Liver (tissue), 9 donors: ENCODE results near the gene MARCHF6. TPM values are rescaled to one million over a fixed set of nuclear protein-coding genes. Genes with fewer than 3 reads are reported as not detected.
"Not testable (repeated sequence)": the region's sequence is repeated elsewhere in the genome, so short reads cannot be mapped to it uniquely, and the experiment has no call there.

ENCODE experiments used
- DNase-seq: peaks from one replicate; pipeline ENCODE4 v3.0.0-alpha.2; 2017; ENCODE audit warnings: low spot score
- H3K27ac ChIP-seq, 2 donors: one replicate each; pipeline ENCODE4 v1.7.0; 2013; ENCODE audit warnings: inconsistent platforms in 2 of 2, low read length in 2 of 2, control low read depth in 1 of 2, low read depth in 1 of 2, mild to moderate bottlenecking in 1 of 2
- H3K27me3 ChIP-seq, 4 donors: one replicate each; pipeline versions ENCODE4 v1.6.1 to v1.7.0; 2013; ENCODE audit warnings: low read length in 3 of 4, inconsistent platforms in 1 of 4, mild to moderate bottlenecking in 1 of 4, moderate library complexity in 1 of 4; ENCODE audit not compliant: control insufficient read depth in 4 of 4, insufficient read depth in 4 of 4
- H3K36me3 ChIP-seq, 4 donors: one replicate each; pipeline versions ENCODE4 v1.6.1 to v1.7.0; 2013; ENCODE audit warnings: low read length in 3 of 4, mild to moderate bottlenecking in 3 of 4, low read depth in 1 of 4, moderate library complexity in 1 of 4; ENCODE audit not compliant: control insufficient read depth in 4 of 4, insufficient read depth in 3 of 4
- H3K4me1 ChIP-seq, 4 donors: one replicate each; pipeline versions ENCODE4 v1.6.1 to v1.7.0; 2013; ENCODE audit warnings: low read length in 3 of 4, mild to moderate bottlenecking in 3 of 4, moderate library complexity in 1 of 4; ENCODE audit not compliant: control insufficient read depth in 4 of 4, insufficient read depth in 4 of 4
- H3K4me3 ChIP-seq, 3 donors: one replicate each; pipeline versions ENCODE4 v1.6.1 to v1.7.0; 2013; ENCODE audit warnings: low read length in 3 of 3, control low read depth in 1 of 3, low read depth in 1 of 3, mild to moderate bottlenecking in 1 of 3
- H3K9ac ChIP-seq, 2 donors: one replicate each; pipeline ENCODE4 v1.7.0; 2013; ENCODE audit warnings: low read length in 2 of 2, mild to moderate bottlenecking in 2 of 2, moderate library complexity in 2 of 2, control low read depth in 1 of 2, low read depth in 1 of 2
- H3K9me3 ChIP-seq, 4 donors: one replicate each; pipeline versions ENCODE4 v1.6.1 to v1.7.0; 2013; ENCODE audit warnings: low read length in 3 of 4; ENCODE audit not compliant: control insufficient read depth in 4 of 4
- EGR1 ChIP-seq, 2 donors: IDR thresholded peaks; 2 replicates each; pipeline ENCODE4 v1.6.1; 2016 to 2018; ENCODE audit warnings: antibody characterized with exemption in 2 of 2, low read depth in 2 of 2
- GABPA ChIP-seq, 2 donors: IDR thresholded peaks in 1 of 2; conservative IDR thresholded peaks in 1 of 2; 2 replicates each; pipeline ENCODE4 v1.6.1; 2016; ENCODE audit warnings: antibody characterized with exemption in 2 of 2, mild to moderate bottlenecking in 1 of 2, moderate library complexity in 1 of 2
- JUND ChIP-seq, 2 donors: IDR thresholded peaks; 2 replicates each; pipeline ENCODE4 v1.6.1; 2016; ENCODE audit warnings: antibody characterized with exemption in 2 of 2
- REST ChIP-seq: IDR thresholded peaks from 2 replicates; pipeline ENCODE4 v1.6.1; 2016; ENCODE audit warnings: antibody characterized with exemption, mild to moderate bottlenecking
- RXRA ChIP-seq, 2 donors: IDR thresholded peaks; 2 replicates each; pipeline ENCODE4 v1.6.1; 2017 to 2018; ENCODE audit warnings: antibody characterized with exemption in 2 of 2, mild to moderate bottlenecking in 1 of 2
- TAF1 ChIP-seq: conservative IDR thresholded peaks from 2 replicates; pipeline ENCODE4 v1.6.1; 2016; ENCODE audit warnings: antibody characterized with exemption, mild to moderate bottlenecking
- YY1 ChIP-seq: IDR thresholded peaks from 2 replicates; pipeline ENCODE4 v1.6.1; 2016; ENCODE audit warnings: antibody characterized with exemption, mild to moderate bottlenecking
- WGBS: extraction: QIAGEN DNeasy Blood & Tissue Kit; methylation state at CpG from one replicate; pipeline ENCODE4 v1.1.7; 2013; 5-methylcytosine and 5-hydroxymethylcytosine counted together
- polyA plus RNA-seq, 2 donors: library from polyadenylated mRNA; stranded (reverse) in 1 of 2; unstranded in 1 of 2; fragments of 200-250 nt in 1 of 2; fragments of >200 nt in 1 of 2; fragmentation: Nextera tagmentation in 1 of 2; extraction: Ambion mirVana in 1 of 2; gene quantifications; one replicate each; pipeline versions ENCODE4 v1.2.1 to v1.2.3, GENCODE V29; 2013 to 2015
- total RNA-seq, 2 donors: library from RNA; depleted of rRNA; stranded (reverse); fragments of >200 nt; gene quantifications; one replicate each; pipeline ENCODE4 v1.2.3, GENCODE V29; 2014
- donor health status: healthy.
- donor health status: healthy.
- donor health status: healthy.
- donor health status: healthy.
- donor health status: healthy.

MARCHF6 gene
- total and polyA plus RNA-seq, 4 donors: 20.6 to 77.7 (median 62.4) TPM

GRCh38 chr5:10310066-10310779 is 43.3 kb upstream of the MARCHF6 start (continued):
- TF ChIP-seq RXRA (IDR thresholded peaks at IDR 0.05) (peak; percentile 39 to 63), GABPA (IDR thresholded peaks at IDR 0.05 in 1 of 2, conservative IDR thresholded peaks at IDR 0.05 in 1 of 2) (no peak), TAF1 (no peak), YY1 (peak; percentile 65)

- H3K4me1 ChIP-seq: peaks cover 0 to 24% (median 20%) of the 10 kb centered on the region in 4 donors
- DNase-seq: not testable (repeated sequence)
Measured at GRCh38 chr5:10310835-10311570, 42.5 kb upstream of the MARCHF6 start.

GRCh38 chr5:10311595-10312425 is 41.7 kb upstream of the MARCHF6 start:
- no peaks in the 10 kb centered on the region for H3K9me3 ChIP-seq

More at GRCh38 chr5:10310835-10311570, 42.5 kb upstream of the MARCHF6 start:
- H3K27me3 ChIP-seq, H3K9me3 ChIP-seq, H3K36me3 ChIP-seq, H3K9ac ChIP-seq, H3K4me3 ChIP-seq: not testable (repeated sequence)
- peak overlapping the region in 1 of 2 donors; percentile 66 for H3K27ac ChIP-seq
- WGBS: 80% methylated on average over 8 of the region's 8 CpGs

More at GRCh38 chr5:10311595-10312425, 41.7 kb upstream of the MARCHF6 start:
- no peak for TF ChIP-seq REST
- TF ChIP-seq JUND (IDR thresholded peaks at IDR 0.05): no peak
- no peak for TF ChIP-seq EGR1 (IDR thresholded peaks at IDR 0.05; ENCODE audit: low read depth in 2 of 2)
- H3K4me1 ChIP-seq: peaks cover 0 to 16% (median 13%) of the 10 kb centered on the region in 4 donors
- H3K4me3 ChIP-seq: no peak overlapping the region
- no peaks in the 10 kb centered on the region for H3K36me3 ChIP-seq
- no peak overlapping the region for H3K9ac ChIP-seq
- H3K27me3 ChIP-seq: no peaks in the 10 kb centered on the region
- WGBS: 81% methylated on average over 10 of the region's 10 CpGs
- no peak for DNase-seq
- H3K27ac ChIP-seq: no peak overlapping the region
